ENCODE measurements around the gene PDE3A.

PDE3A gene

GRCh38 chr12:20507711-20508110, 139.4 kb downstream of the PDE3A start:
- TF ChIP-seq CTCF (IDR thresholded peaks at IDR 0.05; ENCODE audit: borderline replicate concordance, insufficient read depth, low read depth, low read length) = no peak
- H3K4me3 ChIP-seq (ENCODE audit: low read depth, low read length) = no peak overlapping the region

GRCh38 chr12:20508359-20508758, 140.0 kb downstream of the PDE3A start:
- H3K4me3 ChIP-seq (ENCODE audit: low read depth, low read length) = no peak overlapping the region
- no peak for TF ChIP-seq CTCF (IDR thresholded peaks at IDR 0.05; ENCODE audit: borderline replicate concordance, insufficient read depth, low read depth, low read length)

GRCh38 chr12:20508962-20509361, 140.6 kb downstream of the PDE3A start:
- TF ChIP-seq CTCF (IDR thresholded peaks at IDR 0.05; ENCODE audit: borderline replicate concordance, insufficient read depth, low read depth, low read length) = no peak
- no peak overlapping the region for H3K4me3 ChIP-seq (ENCODE audit: low read depth, low read length)

- TF ChIP-seq CTCF (IDR thresholded peaks at IDR 0.05; ENCODE audit: borderline replicate concordance, insufficient read depth, low read depth, low read length) = no peak
- no peak overlapping the region for H3K4me3 ChIP-seq (ENCODE audit: low read depth, low read length)
Observed at GRCh38 chr12:20510811-20511210, 142.5 kb downstream of the PDE3A start.

- TF ChIP-seq CTCF (IDR thresholded peaks at IDR 0.05; ENCODE audit: borderline replicate concordance, insufficient read depth, low read depth, low read length) = no peak
- H3K4me3 ChIP-seq (ENCODE audit: low read depth, low read length) = no peak overlapping the region
Observed at GRCh38 chr12:20513189-20513588, 144.9 kb downstream of the PDE3A start.

GRCh38 chr12:20514598-20514997, 146.3 kb downstream of the PDE3A start:
- no peak overlapping the region for H3K4me3 ChIP-seq (ENCODE audit: low read depth, low read length)
- TF ChIP-seq CTCF (IDR thresholded peaks at IDR 0.05; ENCODE audit: borderline replicate concordance, insufficient read depth, low read depth, low read length) = no peak

- no peak for TF ChIP-seq CTCF (IDR thresholded peaks at IDR 0.05; ENCODE audit: borderline replicate concordance, insufficient read depth, low read depth, low read length)
- no peak overlapping the region for H3K4me3 ChIP-seq (ENCODE audit: low read depth, low read length)
Observed at GRCh38 chr12:20520532-20520931, 152.2 kb downstream of the PDE3A start.
